HepG2 (cell line): ENCODE measurements around the gene FAM118A. TPM values are rescaled to one million over a fixed set of nuclear protein-coding genes. Genes with fewer than 3 reads are reported as not detected.
A peak's percentile ranks its signal among the peaks of the same experiment; 100 is the strongest.

Experiments
- ATF7-NPFF ChIP-seq: sonication (generic); formaldehyde crosslinking; IDR thresholded peaks from 2 replicates; pipeline ENCODE4 v1.8.1; 2023; ENCODE audit warnings: mild to moderate bottlenecking, low read depth, missing genetic modification reagents, moderate library complexity
- DR1 ChIP-seq: sonication (generic); formaldehyde crosslinking; IDR thresholded peaks from 2 replicates; pipeline ENCODE4 v1.8.0; 2021; ENCODE audit warnings: mild to moderate bottlenecking, missing genetic modification reagents, inconsistent platforms
- HDAC6 ChIP-seq: fragments of 200-600 bp; sonication (generic); IDR thresholded peaks from 2 replicates; pipeline ENCODE4 v1.7.0; 2017; ENCODE audit warnings: mild to moderate bottlenecking, antibody characterized with exemption, low read length, low read depth
- MAFG ChIP-seq: sonication (generic); formaldehyde crosslinking; IDR thresholded peaks from 2 replicates; pipeline ENCODE4 v1.5.1; 2020; ENCODE audit warnings: mild to moderate bottlenecking, missing genetic modification reagents
- NONO ChIP-seq, 2 experiments: fragments of 450-650 bp in 1 of 2; sonication (generic) in 1 of 2; formaldehyde crosslinking in 1 of 2; IDR thresholded peaks in 1 of 2; conservative IDR thresholded peaks in 1 of 2; 2 replicates each; pipeline versions ENCODE4 v1.6.1 to v1.8.0; 2017 to 2022; ENCODE audit warnings: mild to moderate bottlenecking in 1 of 2, missing genetic modification reagents in 1 of 2, moderate library complexity in 1 of 2
- RXRB ChIP-seq: IDR thresholded peaks from 2 replicates; pipeline ENCODE4 v1.6.1; 2016; ENCODE audit warnings: borderline replicate concordance, missing genetic modification reagents, missing compliant biosample characterization
- ZNF496 ChIP-seq: sonication (generic); formaldehyde crosslinking; IDR thresholded peaks from 2 replicates; pipeline ENCODE4 v1.8.1; 2023; ENCODE audit warnings: mild to moderate bottlenecking, moderate library complexity, missing genetic modification reagents; ENCODE audit not compliant: insufficient replicate concordance
- ZNF660 ChIP-seq: sonication (generic); formaldehyde crosslinking; IDR thresholded peaks from 2 replicates; pipeline ENCODE4 v1.5.1; 2020; ENCODE audit warnings: mild to moderate bottlenecking, low read depth, missing genetic modification reagents, borderline replicate concordance
- polyA plus RNA-seq, 8 experiments: library from polyadenylated mRNA; depleted of rRNA in 3 of 8; stranded (reverse) in 7 of 8; unstranded in 1 of 8; fragments of >200 nt; fragmentation: Illumina TruSeq in 4 of 8; extraction: Trizol in 4 of 8; gene quantifications; 2 replicates each; pipeline versions ENCODE4 v1.2.1 to v1.2.3, GENCODE V29; 2011 to 2016; ENCODE audit warnings: low read depth in 4 of 8, missing spikeins in 1 of 8, mixed read lengths in 1 of 8; ENCODE audit not compliant: insufficient read depth in 1 of 8
- total RNA-seq, 5 experiments: library from RNA; depleted of rRNA; stranded (reverse); fragments of >200 nt; fragmentation: Illumina TruSeq; extraction: Trizol; gene quantifications; 2 replicates each; pipeline ENCODE4 v1.2.3, GENCODE V29; 2016; ENCODE audit warnings: low read depth in 1 of 5
- TF ChIP-seq, protein P1 (sequence below): sonication (generic); formaldehyde crosslinking; conservative IDR thresholded peaks from 2 replicates; pipeline ENCODE4 v1.8.1; 2023; ENCODE audit warnings: missing genetic modification reagents
- TF ChIP-seq, protein P2 (sequence below): sonication (generic); formaldehyde crosslinking; IDR thresholded peaks from 2 replicates; pipeline ENCODE4 v1.5.0; 2020; ENCODE audit warnings: missing genetic modification reagents
- TF ChIP-seq, protein P3 (sequence below): sonication (generic); formaldehyde crosslinking; IDR thresholded peaks from 2 replicates; pipeline ENCODE4 v1.8.0; 2022; ENCODE audit warnings: mild to moderate bottlenecking, missing genetic modification reagents
- TF ChIP-seq, protein P4 (sequence below): sonication (generic); formaldehyde crosslinking; IDR thresholded peaks from 2 replicates; pipeline ENCODE4 v1.8.0; 2022; ENCODE audit warnings: missing genetic modification reagents, mild to moderate bottlenecking, inconsistent platforms, borderline replicate concordance
- TF ChIP-seq, protein P5 (sequence below): sonication (generic); formaldehyde crosslinking; IDR thresholded peaks from 2 replicates; pipeline ENCODE4 v1.5.0; 2020; ENCODE audit warnings: mild to moderate bottlenecking, missing genetic modification reagents, borderline replicate concordance

FAM118A gene
- total and polyA plus RNA-seq, 2 of the 13 experiments (the other 11 are each of a cell fraction or from before 2014, with no cell fraction given) = 36.7 to 48.2 TPM

DNA sequence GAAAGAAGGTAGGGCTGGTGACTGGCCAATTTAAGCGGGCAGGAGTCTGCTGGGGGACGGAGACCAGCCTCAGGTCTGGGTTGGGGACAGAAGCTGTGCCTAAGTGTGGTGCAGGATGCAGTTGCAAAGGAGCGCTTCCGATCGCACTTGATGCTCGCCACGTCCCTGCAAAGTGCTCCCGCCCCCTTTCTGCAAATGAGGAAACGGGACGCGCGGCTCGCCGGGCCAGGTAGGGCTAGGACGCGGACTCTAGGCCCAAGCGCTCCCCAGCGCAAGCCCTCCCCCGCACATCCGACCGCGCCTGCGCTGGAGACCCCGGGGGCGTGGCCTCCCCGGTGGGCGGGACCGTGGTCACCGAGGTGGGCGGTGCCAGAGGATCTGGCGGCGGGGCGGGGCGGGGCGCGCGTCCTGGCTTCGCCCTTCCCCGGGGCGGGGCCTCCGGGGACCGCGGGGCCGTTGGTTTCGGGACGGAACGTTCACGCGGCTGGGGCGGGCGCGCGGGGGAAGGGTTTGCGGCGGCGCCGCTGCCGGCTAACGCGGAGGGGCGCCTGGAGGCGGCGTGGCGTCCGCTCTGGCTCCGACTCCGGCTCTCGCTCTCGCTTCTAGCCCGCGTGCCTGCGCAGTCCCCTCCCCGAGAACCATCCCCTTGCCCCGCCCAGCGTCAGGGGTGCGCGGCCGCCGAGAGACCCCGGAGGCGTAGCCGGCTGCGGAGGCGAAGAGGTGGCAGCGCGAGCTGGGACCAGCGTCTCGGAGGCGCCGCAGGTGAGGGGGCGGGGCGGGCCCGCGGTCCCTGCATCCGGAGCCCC is at the start of gene FAM118A (continued):
- TF ChIP-seq, protein P1, sequence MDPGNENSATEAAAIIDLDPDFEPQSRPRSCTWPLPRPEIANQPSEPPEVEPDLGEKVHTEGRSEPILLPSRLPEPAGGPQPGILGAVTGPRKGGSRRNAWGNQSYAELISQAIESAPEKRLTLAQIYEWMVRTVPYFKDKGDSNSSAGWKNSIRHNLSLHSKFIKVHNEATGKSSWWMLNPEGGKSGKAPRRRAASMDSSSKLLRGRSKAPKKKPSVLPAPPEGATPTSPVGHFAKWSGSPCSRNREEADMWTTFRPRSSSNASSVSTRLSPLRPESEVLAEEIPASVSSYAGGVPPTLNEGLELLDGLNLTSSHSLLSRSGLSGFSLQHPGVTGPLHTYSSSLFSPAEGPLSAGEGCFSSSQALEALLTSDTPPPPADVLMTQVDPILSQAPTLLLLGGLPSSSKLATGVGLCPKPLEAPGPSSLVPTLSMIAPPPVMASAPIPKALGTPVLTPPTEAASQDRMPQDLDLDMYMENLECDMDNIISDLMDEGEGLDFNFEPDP (CRISPR knock-in tag) = no peak
- no peak for TF ChIP-seq NONO (IDR thresholded peaks at IDR 0.05)
- TF ChIP-seq NONO (CRISPR knock-in tag; conservative IDR thresholded peaks at IDR 0.05) = peak; percentile 91
- TF ChIP-seq, protein P2, sequence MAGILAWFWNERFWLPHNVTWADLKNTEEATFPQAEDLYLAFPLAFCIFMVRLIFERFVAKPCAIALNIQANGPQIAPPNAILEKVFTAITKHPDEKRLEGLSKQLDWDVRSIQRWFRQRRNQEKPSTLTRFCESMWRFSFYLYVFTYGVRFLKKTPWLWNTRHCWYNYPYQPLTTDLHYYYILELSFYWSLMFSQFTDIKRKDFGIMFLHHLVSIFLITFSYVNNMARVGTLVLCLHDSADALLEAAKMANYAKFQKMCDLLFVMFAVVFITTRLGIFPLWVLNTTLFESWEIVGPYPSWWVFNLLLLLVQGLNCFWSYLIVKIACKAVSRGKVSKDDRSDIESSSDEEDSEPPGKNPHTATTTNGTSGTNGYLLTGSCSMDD (CRISPR knock-in tag) = no peak
- TF ChIP-seq HDAC6 = no peak
- no peak for TF ChIP-seq ZNF496
- TF ChIP-seq, protein P3, sequence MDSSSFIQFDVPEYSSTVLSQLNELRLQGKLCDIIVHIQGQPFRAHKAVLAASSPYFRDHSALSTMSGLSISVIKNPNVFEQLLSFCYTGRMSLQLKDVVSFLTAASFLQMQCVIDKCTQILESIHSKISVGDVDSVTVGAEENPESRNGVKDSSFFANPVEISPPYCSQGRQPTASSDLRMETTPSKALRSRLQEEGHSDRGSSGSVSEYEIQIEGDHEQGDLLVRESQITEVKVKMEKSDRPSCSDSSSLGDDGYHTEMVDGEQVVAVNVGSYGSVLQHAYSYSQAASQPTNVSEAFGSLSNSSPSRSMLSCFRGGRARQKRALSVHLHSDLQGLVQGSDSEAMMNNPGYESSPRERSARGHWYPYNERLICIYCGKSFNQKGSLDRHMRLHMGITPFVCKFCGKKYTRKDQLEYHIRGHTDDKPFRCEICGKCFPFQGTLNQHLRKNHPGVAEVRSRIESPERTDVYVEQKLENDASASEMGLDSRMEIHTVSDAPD = 0 out of 2 replicates have a peak, but pooled peaks have one; percentile 23
- peak; percentile 49; the same call in 1 of the 2 replicates for TF ChIP-seq DR1 (CRISPR knock-in tag)
- TF ChIP-seq, protein P4, sequence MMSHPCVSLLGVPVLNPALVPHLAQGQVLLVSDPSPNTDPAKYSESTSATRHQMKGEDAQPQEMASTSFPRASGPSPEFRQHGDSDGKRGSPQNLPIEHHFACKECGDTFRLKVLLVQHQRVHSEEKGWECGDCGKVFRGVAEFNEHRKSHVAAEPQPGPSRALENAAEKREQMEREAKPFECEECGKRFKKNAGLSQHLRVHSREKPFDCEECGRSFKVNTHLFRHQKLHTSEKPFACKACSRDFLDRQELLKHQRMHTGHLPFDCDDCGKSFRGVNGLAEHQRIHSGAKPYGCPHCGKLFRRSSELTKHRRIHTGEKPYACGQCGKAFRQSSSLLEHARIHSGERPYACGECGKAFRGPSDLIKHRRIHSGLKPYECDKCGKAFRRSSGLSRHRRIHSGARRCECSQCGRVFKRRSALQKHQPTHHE (CRISPR knock-in tag) = peak; percentile 78; the same call in 1 of the 2 replicates
- no peak for TF ChIP-seq ZNF660 (CRISPR knock-in tag)
- TF ChIP-seq RXRB (CRISPR knock-in tag) = peak; percentile 14; the same call in 1 of the 2 replicates
- TF ChIP-seq, protein P5, sequence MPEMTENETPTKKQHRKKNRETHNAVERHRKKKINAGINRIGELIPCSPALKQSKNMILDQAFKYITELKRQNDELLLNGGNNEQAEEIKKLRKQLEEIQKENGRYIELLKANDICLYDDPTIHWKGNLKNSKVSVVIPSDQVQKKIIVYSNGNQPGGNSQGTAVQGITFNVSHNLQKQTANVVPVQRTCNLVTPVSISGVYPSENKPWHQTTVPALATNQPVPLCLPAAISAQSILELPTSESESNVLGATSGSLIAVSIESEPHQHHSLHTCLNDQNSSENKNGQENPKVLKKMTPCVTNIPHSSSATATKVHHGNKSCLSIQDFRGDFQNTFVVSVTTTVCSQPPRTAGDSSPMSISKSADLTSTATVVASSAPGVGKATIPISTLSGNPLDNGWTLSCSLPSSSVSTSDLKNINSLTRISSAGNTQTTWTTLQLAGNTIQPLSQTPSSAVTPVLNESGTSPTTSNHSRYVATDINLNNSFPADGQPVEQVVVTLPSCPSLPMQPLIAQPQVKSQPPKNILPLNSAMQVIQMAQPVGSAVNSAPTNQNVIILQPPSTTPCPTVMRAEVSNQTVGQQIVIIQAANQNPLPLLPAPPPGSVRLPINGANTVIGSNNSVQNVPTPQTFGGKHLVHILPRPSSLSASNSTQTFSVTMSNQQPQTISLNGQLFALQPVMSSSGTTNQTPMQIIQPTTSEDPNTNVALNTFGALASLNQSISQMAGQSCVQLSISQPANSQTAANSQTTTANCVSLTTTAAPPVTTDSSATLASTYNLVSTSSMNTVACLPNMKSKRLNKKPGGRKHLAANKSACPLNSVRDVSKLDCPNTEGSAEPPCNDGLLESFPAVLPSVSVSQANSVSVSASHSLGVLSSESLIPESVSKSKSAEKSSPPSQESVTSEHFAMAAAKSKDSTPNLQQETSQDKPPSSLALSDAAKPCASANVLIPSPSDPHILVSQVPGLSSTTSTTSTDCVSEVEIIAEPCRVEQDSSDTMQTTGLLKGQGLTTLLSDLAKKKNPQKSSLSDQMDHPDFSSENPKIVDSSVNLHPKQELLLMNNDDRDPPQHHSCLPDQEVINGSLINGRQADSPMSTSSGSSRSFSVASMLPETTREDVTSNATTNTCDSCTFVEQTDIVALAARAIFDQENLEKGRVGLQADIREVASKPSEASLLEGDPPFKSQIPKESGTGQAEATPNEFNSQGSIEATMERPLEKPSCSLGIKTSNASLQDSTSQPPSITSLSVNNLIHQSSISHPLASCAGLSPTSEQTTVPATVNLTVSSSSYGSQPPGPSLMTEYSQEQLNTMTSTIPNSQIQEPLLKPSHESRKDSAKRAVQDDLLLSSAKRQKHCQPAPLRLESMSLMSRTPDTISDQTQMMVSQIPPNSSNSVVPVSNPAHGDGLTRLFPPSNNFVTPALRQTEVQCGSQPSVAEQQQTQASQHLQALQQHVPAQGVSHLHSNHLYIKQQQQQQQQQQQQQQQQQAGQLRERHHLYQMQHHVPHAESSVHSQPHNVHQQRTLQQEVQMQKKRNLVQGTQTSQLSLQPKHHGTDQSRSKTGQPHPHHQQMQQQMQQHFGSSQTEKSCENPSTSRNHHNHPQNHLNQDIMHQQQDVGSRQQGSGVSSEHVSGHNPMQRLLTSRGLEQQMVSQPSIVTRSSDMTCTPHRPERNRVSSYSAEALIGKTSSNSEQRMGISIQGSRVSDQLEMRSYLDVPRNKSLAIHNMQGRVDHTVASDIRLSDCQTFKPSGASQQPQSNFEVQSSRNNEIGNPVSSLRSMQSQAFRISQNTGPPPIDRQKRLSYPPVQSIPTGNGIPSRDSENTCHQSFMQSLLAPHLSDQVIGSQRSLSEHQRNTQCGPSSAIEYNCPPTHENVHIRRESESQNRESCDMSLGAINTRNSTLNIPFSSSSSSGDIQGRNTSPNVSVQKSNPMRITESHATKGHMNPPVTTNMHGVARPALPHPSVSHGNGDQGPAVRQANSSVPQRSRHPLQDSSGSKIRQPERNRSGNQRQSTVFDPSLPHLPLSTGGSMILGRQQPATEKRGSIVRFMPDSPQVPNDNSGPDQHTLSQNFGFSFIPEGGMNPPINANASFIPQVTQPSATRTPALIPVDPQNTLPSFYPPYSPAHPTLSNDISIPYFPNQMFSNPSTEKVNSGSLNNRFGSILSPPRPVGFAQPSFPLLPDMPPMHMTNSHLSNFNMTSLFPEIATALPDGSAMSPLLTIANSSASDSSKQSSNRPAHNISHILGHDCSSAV (CRISPR knock-in tag) = no peak
- TF ChIP-seq ATF7-NPFF = peak; percentile 82; the same call in 1 of the 2 replicates
- TF ChIP-seq MAFG (CRISPR knock-in tag) = no peak
